GM18907 (cell line): ENCODE measurements around the gene USP15.

Experiments
- ATAC-seq: cut with Tn5 transposase; IDR thresholded peaks from one replicate; pipeline ENCODE4 v1.9.1; 2021; ENCODE audit warnings: mild to moderate bottlenecking, moderate library complexity; ENCODE audit not compliant: unreplicated experiment

Gene USP15

GRCh38 chr12:62279961-62280360 is 19.8 kb downstream of the USP15 start:
- ATAC-seq = no peak

GRCh38 chr12:62282057-62282774 is 22.0 kb downstream of the USP15 start:
- no peak for ATAC-seq

GRCh38 chr12:62284749-62285148 is 24.5 kb downstream of the USP15 start:
- no peak for ATAC-seq

- no peak for ATAC-seq
Measured at GRCh38 chr12:62285284-62285683, 25.1 kb downstream of the USP15 start.

- ATAC-seq = no peak
Measured at GRCh38 chr12:62288328-62288727, 28.1 kb downstream of the USP15 start.

- ATAC-seq = no peak
Measured at GRCh38 chr12:62290846-62291245, 30.6 kb downstream of the USP15 start.

- peak; percentile 67 for ATAC-seq
Measured at GRCh38 chr12:62291864-62292760, 31.9 kb downstream of the USP15 start.

GRCh38 chr12:62292761-62293344 is 32.6 kb downstream of the USP15 start:
- ATAC-seq = peak; percentile 24

- no peak for ATAC-seq
Measured at GRCh38 chr12:62294378-62294777, 34.2 kb downstream of the USP15 start.

- no peak for ATAC-seq
Measured at GRCh38 chr12:62296001-62296400, 35.8 kb downstream of the USP15 start.

GRCh38 chr12:62297321-62297720 is 37.1 kb downstream of the USP15 start:
- no peak for ATAC-seq

- ATAC-seq = no peak
Measured at GRCh38 chr12:62299617-62300016, 39.4 kb downstream of the USP15 start.

- ATAC-seq = no peak
Measured at GRCh38 chr12:62301080-62301798, 41.0 kb downstream of the USP15 start.

- ATAC-seq = no peak
Measured at GRCh38 chr12:62301799-62302133, 41.6 kb downstream of the USP15 start.

- ATAC-seq = no peak
Measured at GRCh38 chr12:62304560-62304959, 44.4 kb downstream of the USP15 start.

- ATAC-seq = no peak
Measured at GRCh38 chr12:62305778-62306177, 45.6 kb downstream of the USP15 start.

- no peak for ATAC-seq
Measured at GRCh38 chr12:62306569-62307530, 46.6 kb downstream of the USP15 start.

GRCh38 chr12:62308201-62308600 is 48.0 kb downstream of the USP15 start:
- ATAC-seq = no peak

GRCh38 chr12:62313727-62314380 is 53.6 kb downstream of the USP15 start:
- ATAC-seq = no peak

- ATAC-seq = no peak
Measured at GRCh38 chr12:62317017-62317416, 56.8 kb downstream of the USP15 start.
